Superior temporal gyrus (tissue), 1 donor: ENCODE results near the gene MLLT3.

Experiments used
- DNase-seq: peaks from one replicate; pipeline ENCODE4 v3.0.0-alpha.2; 2016; ENCODE audit errors: extremely low spot score

The MLLT3 gene

DNA sequence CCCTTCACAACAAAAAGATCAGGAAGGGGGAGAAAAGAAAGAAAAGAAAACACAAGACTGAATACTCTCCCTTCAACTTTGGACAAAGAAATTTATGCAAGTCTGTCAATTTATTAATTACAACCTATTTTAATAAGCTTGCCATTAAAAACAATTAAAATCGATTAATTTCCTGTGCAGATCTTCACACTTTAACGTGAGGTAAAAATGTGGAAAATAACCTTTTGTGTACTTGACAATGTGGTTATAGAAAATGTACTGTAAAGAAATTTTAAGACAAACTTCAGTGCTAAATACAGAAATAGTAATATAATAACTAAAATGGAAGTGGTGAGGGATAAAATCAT, 2.7 kb upstream of the MLLT3 start:
- DNase-seq: no peak

DNA sequence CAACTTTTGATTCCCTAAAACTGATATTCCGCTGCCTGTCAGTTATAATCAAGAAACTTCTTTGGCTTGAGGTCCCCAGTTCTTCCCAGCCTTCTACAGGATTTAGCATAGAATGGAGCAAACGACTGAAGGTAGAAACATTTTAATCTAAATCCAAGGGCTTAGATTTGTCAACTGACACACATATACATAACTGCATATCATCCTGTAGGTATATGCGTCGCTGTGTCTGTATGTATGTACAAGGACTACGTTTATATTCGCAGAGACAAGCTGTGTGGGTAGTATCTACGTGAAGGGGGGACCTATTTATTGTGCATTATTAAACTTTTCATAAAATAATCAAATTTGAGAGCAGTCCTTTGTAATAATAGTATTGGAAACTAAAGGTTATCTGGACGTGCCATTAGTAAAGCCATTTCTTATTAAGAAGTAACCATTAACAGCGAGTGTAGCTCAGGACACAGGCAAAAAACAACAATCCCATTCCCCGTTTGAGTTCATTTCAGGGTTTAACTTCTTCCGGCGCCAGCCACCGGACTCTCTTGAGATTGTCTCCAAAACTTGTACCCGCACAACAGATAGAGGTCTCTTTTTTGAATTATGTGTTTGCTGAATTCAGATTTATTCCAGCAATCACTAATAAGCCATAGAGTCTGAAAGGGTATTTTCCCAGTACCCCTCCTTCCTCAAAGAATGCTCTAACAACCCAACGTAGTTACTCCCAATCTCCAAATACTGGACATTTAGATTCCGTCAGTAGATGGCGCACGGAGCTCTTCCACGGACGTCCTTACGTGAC, 2.1 kb upstream of the MLLT3 start:
- peak; percentile 95 for DNase-seq

DNA sequence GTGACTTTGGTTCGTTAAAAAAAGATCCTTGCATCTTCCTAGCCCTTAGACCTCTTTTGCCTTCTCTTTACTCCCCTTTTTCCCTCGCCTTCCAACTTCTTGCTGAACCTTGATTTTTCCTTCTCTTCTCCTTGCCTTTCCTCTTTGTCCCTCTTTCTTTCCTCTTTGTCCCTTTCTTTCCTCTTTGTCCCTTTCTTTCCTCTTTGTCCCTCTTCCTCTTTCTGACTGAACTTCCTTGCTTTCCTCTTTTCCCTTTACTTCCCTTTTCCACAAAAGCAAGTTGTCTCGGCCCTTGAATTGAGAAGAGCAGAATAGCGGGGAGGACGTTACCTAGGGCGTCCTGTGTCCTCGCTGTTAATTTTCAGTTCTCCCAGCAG, 1.4 kb upstream of the MLLT3 start:
- DNase-seq: no peak

DNA sequence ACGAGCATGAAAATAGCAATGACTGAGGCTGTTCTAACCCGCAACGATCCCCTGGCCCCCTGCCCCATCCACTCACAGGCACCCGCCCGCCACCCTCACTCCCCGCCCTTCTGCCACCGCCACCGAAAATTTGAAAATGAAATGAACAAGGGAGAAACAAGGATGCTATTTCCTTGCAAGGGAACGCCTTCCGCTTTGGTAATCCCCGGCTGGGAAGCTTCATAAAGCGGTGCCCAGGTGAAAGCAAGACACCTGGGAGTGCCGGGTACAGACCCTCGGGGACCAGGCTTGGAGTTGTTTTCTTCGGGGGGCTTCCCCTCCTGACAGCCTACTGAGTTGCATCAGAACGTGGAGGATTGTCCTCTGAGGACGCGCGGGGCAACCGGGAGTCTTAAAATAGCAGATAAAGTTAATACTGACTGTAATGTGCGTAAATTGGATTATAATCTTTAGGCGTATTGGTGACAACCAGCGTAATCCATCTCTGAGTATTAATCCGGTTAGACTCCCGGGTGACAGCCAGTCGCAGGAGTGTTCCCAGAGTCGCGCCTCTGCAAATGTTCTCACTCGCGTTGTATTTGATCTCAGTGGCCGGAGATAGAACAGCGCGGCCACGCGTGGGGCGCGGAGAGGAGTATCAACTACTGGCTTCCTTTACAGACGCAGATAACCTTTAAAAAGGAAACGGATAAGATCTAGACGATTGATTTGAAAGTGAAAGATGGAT, 885 bp upstream of the MLLT3 start:
- peak; percentile 67 for DNase-seq

DNA sequence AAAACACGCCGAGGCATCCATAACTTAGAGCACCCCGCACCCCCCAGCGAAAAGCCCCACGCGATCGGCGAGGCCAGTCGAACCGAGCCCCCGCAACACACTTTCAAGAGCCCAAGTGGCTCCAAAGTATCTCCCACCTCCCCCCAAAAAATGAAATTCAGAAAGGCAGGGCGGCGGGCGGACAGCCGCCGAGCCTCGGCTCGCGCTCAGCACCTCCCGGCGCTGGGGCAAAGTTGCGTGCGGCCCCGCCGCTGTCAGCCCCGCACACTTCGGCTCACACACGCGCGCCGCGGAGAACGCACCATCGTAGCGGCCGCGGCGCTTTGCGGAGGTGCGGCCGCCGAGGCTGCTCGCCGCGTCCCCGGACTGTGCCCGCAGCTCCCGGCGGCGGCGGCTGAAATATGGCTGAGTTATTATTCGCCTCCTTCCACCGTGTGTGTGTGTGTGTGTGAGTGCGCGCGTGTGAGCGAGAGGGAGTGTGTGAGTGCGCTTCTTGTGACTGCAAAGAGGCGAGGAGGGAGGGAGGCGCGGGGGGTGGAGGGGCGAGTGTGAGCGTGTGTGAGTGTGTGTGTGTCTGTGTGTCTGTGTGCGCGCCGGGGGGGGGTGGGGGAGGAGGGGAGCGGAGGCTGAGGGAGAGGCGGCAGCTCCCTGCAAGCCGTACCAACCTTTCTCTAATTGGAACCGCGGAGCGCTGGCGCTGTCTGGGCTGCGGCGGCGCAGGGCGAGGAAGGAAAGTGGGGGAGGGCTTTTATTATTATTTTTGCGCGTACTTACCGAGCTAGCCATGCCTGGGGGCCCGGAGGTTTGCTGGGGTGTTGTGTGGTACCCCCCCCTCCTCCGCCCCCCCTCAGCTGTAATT, 599 bp downstream of the MLLT3 start:
- DNase-seq: peak; percentile 45

GRCh38 chr9:20620650-20621470, 1.4 kb downstream of the MLLT3 start:
- peak; percentile 47 for DNase-seq

DNA sequence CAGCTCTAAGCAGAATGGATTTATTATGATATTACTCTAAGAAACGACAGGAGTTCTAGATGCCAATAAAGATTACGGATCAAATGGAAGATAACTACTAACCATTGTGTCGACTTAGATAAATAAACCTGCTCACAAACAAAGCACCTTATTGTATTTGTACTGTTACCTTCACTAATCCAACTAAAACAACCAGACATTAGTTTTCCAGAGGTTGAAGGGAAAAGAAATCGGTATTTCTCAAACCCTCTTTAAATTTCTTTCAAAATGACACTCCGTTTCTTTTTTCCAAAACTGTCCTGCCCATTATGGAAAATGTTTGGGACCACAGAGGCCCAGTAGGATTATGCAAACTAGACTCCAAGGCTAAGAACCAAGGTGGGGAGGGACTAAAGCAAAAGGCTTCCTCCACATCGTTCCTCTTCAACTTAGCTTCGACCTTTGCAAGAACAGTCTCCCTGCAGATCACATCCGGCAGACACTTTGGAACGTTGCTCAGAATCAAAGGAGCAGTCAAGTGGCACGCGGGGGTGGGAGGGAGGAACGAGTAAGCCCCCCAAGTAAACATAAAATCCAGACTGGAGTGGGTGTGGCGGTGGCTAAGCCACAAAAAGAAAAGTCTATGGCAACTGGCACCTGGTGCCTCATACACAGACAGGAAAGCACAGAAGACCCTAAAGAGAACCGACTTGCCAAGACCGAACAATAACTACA, 2.7 kb downstream of the MLLT3 start:
- peak; percentile 45 for DNase-seq

GRCh38 chr9:20618361-20618802, 3.9 kb downstream of the MLLT3 start:
- DNase-seq: peak; percentile 35

DNA sequence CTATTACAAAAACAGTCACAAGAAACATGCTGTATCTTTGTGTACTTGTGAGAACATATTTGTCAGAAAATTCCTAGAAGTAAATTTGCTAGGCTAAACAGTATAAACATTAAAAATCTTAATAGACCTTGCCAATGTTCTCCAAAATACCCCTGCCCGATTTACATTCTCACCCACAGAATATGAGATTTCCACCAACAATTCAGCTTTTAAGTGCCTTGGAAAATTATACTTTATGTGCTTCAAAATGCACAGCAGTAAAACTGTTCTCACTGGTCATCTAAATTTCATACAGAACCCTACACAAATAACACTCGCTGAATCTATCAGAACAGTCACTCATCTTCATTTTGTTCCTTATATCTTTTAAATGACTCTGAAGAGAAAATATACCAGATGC, 5.5 kb downstream of the MLLT3 start:
- DNase-seq: peak; percentile 44

GRCh38 chr9:20614602-20615216, 7.6 kb downstream of the MLLT3 start:
- no peak for DNase-seq

- DNase-seq: peak; percentile 32
These were observed 10.5 kb downstream of the MLLT3 start for GRCh38 chr9:20611691-20612287.

DNA sequence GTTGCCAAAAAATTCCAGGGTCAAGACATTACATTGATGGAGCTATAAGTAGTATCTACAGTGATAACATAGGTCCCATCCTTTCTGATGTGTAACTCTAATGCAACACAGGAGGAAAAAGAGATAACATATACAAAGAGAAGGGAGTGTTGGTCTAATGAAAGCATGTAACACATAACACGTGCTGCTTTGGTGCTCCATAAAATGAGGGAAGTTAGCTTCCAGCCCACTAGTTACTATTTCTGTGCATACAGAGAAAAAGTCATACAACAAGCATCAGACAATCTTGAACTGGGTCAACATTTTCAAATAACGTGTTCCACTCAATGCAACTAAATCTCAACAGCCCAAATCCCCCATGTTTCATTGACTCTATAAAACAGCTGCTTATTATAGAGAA, 11.7 kb downstream of the MLLT3 start:
- DNase-seq: no peak

GRCh38 chr9:20608582-20608981, 13.7 kb downstream of the MLLT3 start:
- DNase-seq: no peak

DNA sequence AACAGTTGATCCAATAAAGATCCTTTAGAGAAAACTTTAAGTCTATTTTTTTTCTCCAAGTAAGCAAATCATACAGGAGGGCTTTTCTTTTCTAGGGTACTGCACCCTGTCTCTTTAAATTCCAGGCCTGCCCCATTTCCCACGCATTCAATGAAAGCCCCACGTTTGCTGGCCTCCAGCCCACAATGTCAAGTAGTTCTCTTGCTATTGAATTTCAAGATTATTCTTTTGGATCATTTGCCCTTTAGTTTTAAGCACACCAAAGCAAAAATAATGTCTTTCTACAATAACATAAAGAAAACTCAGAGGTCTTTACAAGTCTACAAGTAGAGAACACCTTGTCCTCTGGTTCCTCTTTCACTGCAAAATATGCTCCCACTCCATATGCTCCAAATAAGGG, 15.6 kb downstream of the MLLT3 start:
- no peak for DNase-seq

DNA sequence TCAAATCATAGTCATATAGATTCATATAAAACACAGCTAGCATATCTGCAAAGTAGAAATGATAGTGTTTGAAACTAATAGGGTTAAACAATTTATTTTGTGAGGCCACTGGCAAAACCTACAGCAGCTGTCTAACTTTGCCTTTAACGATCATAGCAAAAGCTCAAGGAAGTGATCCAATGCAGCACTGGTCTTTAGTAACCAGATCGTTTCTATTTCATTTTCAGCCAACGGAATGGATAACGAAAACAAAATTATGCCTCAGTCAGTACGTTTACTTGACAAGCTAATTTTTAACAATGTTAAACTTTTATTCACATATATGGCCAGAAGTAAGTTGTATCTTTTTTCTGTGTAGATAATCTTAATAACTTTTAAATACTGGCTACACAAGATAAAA, 17.7 kb downstream of the MLLT3 start:
- no peak for DNase-seq

DNA sequence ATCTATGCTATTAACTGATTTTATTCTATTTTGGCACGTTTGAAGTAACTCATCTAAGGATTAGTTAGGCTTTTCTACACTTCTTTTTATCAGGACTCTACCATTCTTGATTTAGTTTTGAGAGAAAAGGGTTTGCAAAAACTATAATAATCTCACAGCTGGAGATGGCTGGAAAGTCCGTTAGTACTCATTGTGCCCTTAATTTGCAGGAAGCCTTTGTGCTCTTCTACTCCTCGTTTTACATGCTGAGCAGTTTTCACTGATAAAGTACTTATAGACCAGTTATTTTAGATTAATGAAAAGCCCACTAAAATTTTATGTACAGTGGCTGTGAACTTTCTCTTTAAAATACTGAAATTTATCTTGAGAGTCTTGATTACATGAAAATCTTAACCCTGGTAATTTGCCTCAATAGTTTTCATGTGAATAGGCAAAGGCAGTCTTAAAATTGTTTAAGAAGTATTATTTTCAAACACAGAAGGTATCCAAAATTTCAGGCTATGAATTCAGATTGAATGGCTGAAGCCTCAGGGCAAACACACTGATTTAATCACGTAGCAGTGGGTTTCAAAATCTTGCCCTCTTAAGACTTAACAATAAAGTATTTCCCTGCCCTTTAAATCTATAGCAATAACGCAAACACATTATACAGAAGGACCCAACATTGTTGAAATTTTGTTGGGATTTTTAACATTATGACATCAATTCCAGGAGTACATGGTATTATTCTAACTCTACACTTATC, 18.6 kb downstream of the MLLT3 start:
- DNase-seq: no peak

DNA sequence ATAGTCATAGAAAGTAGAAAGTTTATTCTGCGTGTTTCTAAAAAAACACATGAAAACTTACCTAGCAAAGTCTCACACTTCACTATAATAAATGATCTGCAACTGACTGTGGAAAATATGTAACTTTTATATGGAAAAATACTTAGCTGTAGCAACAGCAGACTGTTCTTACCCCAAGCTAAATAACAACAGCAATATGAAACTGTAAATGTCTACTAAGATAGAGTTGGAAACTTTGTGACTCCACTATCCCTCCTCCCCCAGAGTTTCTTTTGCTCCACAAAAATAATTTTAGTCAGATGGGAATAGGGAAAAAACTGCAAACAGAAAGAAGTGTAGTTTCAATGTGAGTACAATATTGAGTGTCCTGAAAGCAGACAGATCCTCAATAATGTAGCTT, 21.0 kb downstream of the MLLT3 start:
- no peak for DNase-seq

DNA sequence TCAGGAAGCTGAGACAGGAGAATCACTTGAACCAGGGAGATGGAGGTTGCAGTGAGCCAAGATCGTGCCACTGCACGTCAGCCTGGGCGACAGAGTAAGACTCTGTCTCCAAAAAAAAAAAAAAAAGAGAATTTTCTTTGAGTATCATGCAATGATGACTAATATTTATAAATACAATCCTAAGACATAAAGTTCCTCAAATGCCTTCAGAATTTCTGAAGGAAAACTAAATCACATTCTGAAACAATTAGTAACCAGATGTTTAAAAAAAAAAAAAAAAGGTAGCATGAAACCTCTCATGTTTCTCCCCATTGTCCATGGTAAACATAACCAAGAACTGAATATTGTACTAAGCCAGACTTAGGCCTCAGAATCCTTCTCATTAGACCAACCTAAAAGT, 23.1 kb downstream of the MLLT3 start:
- DNase-seq: no peak

DNA sequence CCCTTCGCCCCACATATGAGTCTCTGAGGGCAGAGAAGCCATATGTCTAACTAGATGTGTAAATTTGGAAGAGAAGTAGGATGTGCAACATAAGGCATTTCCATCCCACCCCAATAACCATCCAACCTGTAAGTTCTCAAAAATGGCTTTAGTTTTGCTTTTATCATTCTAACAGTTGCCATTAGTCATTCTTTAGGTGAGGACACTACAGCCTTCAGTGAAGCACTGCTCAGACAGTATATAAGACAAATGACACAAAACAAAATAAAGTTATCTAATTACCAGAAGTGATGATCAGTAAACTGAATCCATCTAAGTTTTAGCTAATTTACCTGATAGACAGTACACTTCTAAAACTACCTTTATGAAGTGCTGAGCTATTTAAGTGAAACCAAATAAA, 23.9 kb downstream of the MLLT3 start:
- no peak for DNase-seq
